Activated CD8-positive, alpha-beta T cell treated with anti-CD3 and anti-CD28 coated beads, Interleukin-2, amount 10 ng/mL, durations not matched to agents 7 days and 5 days (primary cell): ENCODE results near the gene DCTPP1. TPM values are rescaled to one million over a fixed set of nuclear protein-coding genes. Genes with fewer than 3 reads are reported as not detected.

Experiments used
- ATAC-seq: fragments of 150-1000 bp; cut with Tn5 transposase; one replicate; pipeline ENCODE4 v1.10.0; 2021; ENCODE audit warnings: moderate library complexity
- CTCF ChIA-PET: fragments of 350-600 bp; sonication (Branson Sonifier 250); formaldehyde crosslinking; loops from one replicate; lab custom pipeline; 2021; ENCODE audit warnings: antibody characterized with exemption; lab: Charles Lee
- POLR2A ChIA-PET: fragments of 350-600 bp; sonication (Branson Sonifier 250); formaldehyde crosslinking; loops from one replicate; lab custom pipeline; 2021; ENCODE audit warnings: antibody characterized with exemption; lab: Charles Lee
- DNase-seq: peaks from one replicate; pipeline ENCODE4 v3.0.0-alpha.2; 2020
- H3K27ac Mint-ChIP-seq: one replicate; pipeline ENCODE4 v1.8.0; 2021; ENCODE audit warnings: mild to moderate bottlenecking, mixed read lengths
- H3K27me3 Mint-ChIP-seq: one replicate; pipeline ENCODE4 v1.8.0; 2021; ENCODE audit warnings: low read depth, mixed read lengths
- H3K36me3 Mint-ChIP-seq: one replicate; pipeline ENCODE4 v1.8.0; 2021; ENCODE audit warnings: low read depth, mixed read lengths
- H3K4me1 Mint-ChIP-seq: one replicate; pipeline ENCODE4 v1.8.0; 2021; ENCODE audit warnings: low read depth, mixed read lengths
- H3K4me3 Mint-ChIP-seq: one replicate; pipeline ENCODE4 v1.8.0; 2021; ENCODE audit warnings: mild to moderate bottlenecking, mixed read lengths
- H3K9me3 Mint-ChIP-seq: one replicate; pipeline ENCODE4 v1.8.0; 2022; ENCODE audit warnings: mixed read lengths; ENCODE audit not compliant: insufficient read depth
- total RNA-seq, 2 experiments: library from RNA; stranded (reverse); gene quantifications; one replicate each; pipeline ENCODE4 v1.2.3, GENCODE V29; 2021

Gene DCTPP1
- total RNA-seq, 2 experiments from 2014 or later, result 87.3 to 92.8 TPM

DNA sequence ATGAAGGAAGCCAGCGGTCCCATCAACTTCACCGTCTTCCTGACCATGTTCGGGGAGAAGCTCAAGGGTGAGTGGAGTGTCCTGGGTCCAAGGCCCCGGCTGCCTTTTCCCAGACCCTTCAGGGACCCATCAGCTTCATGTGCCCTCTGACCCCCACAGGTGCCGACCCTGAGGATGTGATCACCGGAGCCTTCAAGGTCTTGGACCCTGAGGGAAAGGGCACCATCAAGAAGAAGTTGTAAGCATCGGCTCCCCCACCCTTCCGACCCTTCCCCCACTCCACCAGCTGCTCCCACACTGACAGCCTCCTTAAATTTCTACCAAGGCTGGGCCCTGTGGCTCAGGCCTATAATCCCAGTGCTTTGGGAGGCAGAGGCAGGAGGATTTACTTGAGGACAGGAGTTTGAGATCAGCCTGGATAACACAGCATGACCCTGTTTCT lies 53.3 kb downstream of the DCTPP1 start:
- Mint-ChIP-seq H3K36me3 (peaks cover 40% of the 10 kb centered on the region), H3K4me1 (peaks cover 64% of the 10 kb centered on the region), H3K27me3 (no peaks in the 10 kb centered on the region), H3K4me3 (peak overlapping the region; percentile 99), H3K9me3 (no peaks in the 10 kb centered on the region), H3K27ac (no peak overlapping the region)
- DNase-seq, result no peak
- ChIA-PET POLR2A (interaction anchor here (0.6 to 2.2 kb wide), 3 partner anchors 19 to 469 kb away, joined by 3 to 8 read pairs (median 4); partner anchors contain the start of gene ZNF48), CTCF (interaction anchor here (1.1 kb wide), 1 partner anchor 35 kb away, joined by 3 read pairs; no protein-coding TSS in a partner anchor)
- ATAC-seq, result no peak

DNA sequence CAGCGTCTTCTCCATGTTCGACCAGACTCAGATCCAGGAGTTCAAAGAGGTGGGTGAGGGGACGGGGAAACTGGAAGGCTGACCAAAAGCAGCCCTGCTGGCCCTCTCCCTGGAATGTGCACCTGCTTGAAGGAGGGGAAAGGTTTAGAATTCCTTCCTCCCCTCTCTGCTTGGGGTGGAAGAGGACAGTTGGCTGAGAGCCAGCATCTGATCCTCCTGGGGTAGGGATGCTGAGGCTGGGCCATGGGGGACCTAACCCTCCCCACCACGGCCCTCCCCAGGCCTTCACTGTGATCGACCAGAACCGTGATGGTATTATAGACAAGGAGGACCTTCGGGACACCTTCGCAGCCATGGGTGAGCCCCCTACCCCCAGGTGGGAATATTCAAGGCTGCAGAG lies 54.0 kb downstream of the DCTPP1 start:
- H3K27me3 Mint-ChIP-seq, result no peaks in the 10 kb centered on the region
- ChIA-PET CTCF (no interaction called here), POLR2A (interaction anchor here (1.4 kb wide), 1 partner anchor 189 kb away, joined by 4 read pairs; no protein-coding TSS in a partner anchor)
- no peak overlapping the region for H3K4me3 Mint-ChIP-seq
- no peak for DNase-seq
- H3K9me3 Mint-ChIP-seq, result no peaks in the 10 kb centered on the region
- H3K36me3 Mint-ChIP-seq, result peaks cover 33% of the 10 kb centered on the region
- ATAC-seq, result no peak
- peak overlapping the region; percentile 46 for H3K27ac Mint-ChIP-seq
- H3K4me1 Mint-ChIP-seq, result peaks cover 64% of the 10 kb centered on the region

DNA sequence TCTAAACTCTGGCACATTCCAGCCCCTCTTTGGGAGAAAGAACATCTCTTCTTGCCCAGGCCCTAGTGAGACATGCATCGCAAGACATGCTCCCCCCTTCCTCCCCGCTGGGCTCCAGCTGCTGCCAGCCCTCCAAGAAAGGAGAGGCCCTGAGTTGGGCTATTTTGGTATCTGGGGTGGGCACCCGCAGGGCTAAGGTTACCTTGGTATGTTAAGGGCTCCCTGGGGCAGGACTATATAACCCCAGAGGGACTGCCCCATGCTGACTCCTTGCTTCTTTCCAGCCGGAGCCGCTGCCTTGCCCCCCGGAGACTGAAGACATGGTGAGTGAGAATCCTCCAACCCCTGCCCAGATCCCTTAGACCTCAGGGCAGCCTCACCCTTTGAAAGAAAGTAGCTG lies 55.3 kb downstream of the DCTPP1 start, which contains the start of gene MYL11:
MYL11 (plus strand) TSS at position 265 of the 400 bp plus-strand sequence; CDS start at position 321, 56 bp downstream.
- DNase-seq (no peak), ATAC-seq (no peak)
- Mint-ChIP-seq H3K27me3 (no peaks in the 10 kb centered on the region), H3K4me3 (no peak within 1 kb of the TSS), H3K4me1 (peaks cover 50% of the 10 kb centered on the region), H3K27ac (peak within 1 kb of the TSS; percentile 60), H3K36me3 (peaks cover 21% of the 10 kb centered on the region), H3K9me3 (no peaks in the 10 kb centered on the region)
- ChIA-PET CTCF (no interaction called here), POLR2A (interaction anchor here (0.6 kb wide), 1 partner anchor 559 kb away, joined by 4 read pairs; the partner anchor contains the start of gene PAGR1)

Other genes starting within 250 kb of the DCTPP1 start
- 1,000 to 10,000 TPM; 1,875 to 1,983 TPM for gene CORO1A, start 246.4 kb downstream of the DCTPP1 start, total RNA-seq
- gene BOLA2B, start 236.4 kb downstream of the DCTPP1 start, total RNA-seq, result 100 to 1,000 TPM; 205 to 212 TPM
- gene SLX1A, start 236.2 kb downstream of the DCTPP1 start, total RNA-seq, result 100 to 1,000 TPM; 115 to 123 TPM
- gene SULT1A3, start 230.8 kb downstream of the DCTPP1 start, total RNA-seq, result 10 to 100 TPM; 28.9 to 32.8 TPM
- 10 to 100 TPM; 12.6 to 24.3 TPM for gene NPIPB13, start 181.6 kb downstream of the DCTPP1 start, total RNA-seq
- 10 to 100 TPM; 62.7 to 67.5 TPM for gene CD2BP2, start 74.7 kb downstream of the DCTPP1 start, total RNA-seq
- gene TBC1D10B, start 59.5 kb downstream of the DCTPP1 start, total RNA-seq, result 10 to 100 TPM; 75.4 to 75.7 TPM
- gene MYL11, start 55.2 kb downstream of the DCTPP1 start, total RNA-seq, result 1 to 10 TPM in 1 of 2 experiments, not detected in 1; 1.3 TPM
- 100 to 1,000 TPM; 321 to 342 TPM for gene SEPTIN1, start 47.5 kb downstream of the DCTPP1 start, total RNA-seq
- gene ZNF48, start 34.6 kb downstream of the DCTPP1 start, total RNA-seq, result 10 to 100 TPM; 13.5 to 13.8 TPM
- gene ZNF771, start 22.4 kb downstream of the DCTPP1 start, total RNA-seq, result 1 to 10 TPM; 3.3 to 3.9 TPM
- 10 to 100 TPM; 64.6 to 68.7 TPM for gene SEPHS2, start 15.8 kb upstream of the DCTPP1 start, total RNA-seq
- 100 to 1,000 TPM; 458 to 471 TPM for gene ITGAL, start 42.7 kb upstream of the DCTPP1 start, total RNA-seq
- 1 to 10 TPM; 6.7 to 7.0 TPM for gene ZNF768, start 96.5 kb upstream of the DCTPP1 start, total RNA-seq
- 10 to 100 TPM in 1 of 2 experiments, 1 to 10 TPM in 1; 8.9 to 10.8 TPM for gene ZNF747, start 104.8 kb upstream of the DCTPP1 start, total RNA-seq
- 10 to 100 TPM; 15.2 to 15.4 TPM for gene ZNF764, start 128.3 kb upstream of the DCTPP1 start, total RNA-seq
- gene ZNF688, start 141.7 kb upstream of the DCTPP1 start, total RNA-seq, result 10 to 100 TPM; 12.5 to 13.4 TPM
- 10 to 100 TPM; 11.7 to 13.7 TPM for gene ZNF785, start 155.7 kb upstream of the DCTPP1 start, total RNA-seq
- gene ZNF689, start 180.4 kb upstream of the DCTPP1 start, total RNA-seq, result 10 to 100 TPM; 12.0 to 13.4 TPM
- gene PRR14, start 220.9 kb upstream of the DCTPP1 start, total RNA-seq, result 10 to 100 TPM; 87.6 to 91.4 TPM
- gene FBRS, start 228.4 kb upstream of the DCTPP1 start, total RNA-seq, result 100 to 1,000 TPM in 1 of 2 experiments, 10 to 100 TPM in 1; 85.2 to 100 TPM